ENCODE measurements around the gene PARL. TPM values are rescaled to one million over a fixed set of nuclear protein-coding genes. Genes with fewer than 3 reads are reported as not detected.

PARL gene
- total and polyA plus RNA-seq, 2 of the 13 experiments (the other 11 are each of a cell fraction or from before 2014, with no cell fraction given): 46.3 to 58.6 TPM

DNA sequence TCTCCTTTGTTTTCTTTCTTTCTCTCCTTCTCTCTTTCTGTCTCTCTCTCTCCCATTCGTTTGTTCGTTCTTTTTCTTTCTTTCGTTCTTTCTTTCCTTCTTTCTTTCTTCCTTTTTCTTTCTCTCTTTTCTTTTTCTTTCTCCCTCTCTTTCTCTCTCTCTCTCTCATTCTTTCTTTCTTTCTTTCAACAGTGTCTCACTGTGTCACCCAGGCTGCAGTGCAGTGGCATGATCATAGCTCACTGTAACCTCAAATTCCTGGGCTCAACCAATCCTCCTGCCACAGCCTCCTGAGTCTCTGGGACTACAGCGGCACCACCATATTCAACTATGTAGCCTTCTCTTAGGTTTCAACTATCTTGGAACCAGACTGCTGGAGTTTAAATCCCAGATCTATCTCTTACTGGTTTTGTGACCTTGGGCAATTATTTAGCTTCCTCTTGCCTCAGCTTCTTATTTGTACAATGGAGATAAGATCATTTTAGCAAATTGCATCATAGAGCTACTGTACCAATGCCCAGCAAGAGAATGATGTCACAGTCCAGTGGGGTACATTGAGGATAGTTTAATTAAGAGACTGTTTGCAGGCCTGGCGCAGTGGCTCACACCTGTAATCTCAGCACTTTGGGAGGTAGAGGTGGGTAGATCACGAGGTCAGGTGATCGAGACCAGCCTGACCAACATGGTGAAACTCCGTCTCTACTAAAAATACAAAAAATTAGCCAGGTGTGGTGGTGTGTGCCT is 27.3 kb upstream of the PARL start (continued):
- TF ChIP-seq, protein P1, sequence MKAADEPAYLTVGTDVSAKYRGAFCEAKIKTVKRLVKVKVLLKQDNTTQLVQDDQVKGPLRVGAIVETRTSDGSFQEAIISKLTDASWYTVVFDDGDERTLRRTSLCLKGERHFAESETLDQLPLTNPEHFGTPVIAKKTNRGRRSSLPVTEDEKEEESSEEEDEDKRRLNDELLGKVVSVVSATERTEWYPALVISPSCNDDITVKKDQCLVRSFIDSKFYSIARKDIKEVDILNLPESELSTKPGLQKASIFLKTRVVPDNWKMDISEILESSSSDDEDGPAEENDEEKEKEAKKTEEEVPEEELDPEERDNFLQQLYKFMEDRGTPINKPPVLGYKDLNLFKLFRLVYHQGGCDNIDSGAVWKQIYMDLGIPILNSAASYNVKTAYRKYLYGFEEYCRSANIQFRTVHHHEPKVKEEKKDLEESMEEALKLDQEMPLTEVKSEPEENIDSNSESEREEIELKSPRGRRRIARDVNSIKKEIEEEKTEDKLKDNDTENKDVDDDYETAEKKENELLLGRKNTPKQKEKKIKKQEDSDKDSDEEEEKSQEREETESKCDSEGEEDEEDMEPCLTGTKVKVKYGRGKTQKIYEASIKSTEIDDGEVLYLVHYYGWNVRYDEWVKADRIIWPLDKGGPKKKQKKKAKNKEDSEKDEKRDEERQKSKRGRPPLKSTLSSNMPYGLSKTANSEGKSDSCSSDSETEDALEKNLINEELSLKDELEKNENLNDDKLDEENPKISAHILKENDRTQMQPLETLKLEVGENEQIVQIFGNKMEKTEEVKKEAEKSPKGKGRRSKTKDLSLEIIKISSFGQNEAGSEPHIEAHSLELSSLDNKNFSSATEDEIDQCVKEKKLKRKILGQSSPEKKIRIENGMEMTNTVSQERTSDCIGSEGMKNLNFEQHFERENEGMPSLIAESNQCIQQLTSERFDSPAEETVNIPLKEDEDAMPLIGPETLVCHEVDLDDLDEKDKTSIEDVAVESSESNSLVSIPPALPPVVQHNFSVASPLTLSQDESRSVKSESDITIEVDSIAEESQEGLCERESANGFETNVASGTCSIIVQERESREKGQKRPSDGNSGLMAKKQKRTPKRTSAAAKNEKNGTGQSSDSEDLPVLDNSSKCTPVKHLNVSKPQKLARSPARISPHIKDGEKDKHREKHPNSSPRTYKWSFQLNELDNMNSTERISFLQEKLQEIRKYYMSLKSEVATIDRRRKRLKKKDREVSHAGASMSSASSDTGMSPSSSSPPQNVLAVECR (CRISPR knock-in tag; IDR thresholded peaks at IDR 0.05; ENCODE audit: borderline replicate concordance): peak; percentile 34; the same call in 1 of the 2 replicates
- TF ChIP-seq TMF1 (CRISPR knock-in tag; IDR thresholded peaks at IDR 0.05; ENCODE audit: low read depth): no peak
- TF ChIP-seq ZNF766 (CRISPR knock-in tag; IDR thresholded peaks at IDR 0.05; ENCODE audit: borderline replicate concordance): no peak
- TF ChIP-seq ZNF746 (CRISPR knock-in tag; IDR thresholded peaks at IDR 0.05): no peak
- TF ChIP-seq, protein P2, sequence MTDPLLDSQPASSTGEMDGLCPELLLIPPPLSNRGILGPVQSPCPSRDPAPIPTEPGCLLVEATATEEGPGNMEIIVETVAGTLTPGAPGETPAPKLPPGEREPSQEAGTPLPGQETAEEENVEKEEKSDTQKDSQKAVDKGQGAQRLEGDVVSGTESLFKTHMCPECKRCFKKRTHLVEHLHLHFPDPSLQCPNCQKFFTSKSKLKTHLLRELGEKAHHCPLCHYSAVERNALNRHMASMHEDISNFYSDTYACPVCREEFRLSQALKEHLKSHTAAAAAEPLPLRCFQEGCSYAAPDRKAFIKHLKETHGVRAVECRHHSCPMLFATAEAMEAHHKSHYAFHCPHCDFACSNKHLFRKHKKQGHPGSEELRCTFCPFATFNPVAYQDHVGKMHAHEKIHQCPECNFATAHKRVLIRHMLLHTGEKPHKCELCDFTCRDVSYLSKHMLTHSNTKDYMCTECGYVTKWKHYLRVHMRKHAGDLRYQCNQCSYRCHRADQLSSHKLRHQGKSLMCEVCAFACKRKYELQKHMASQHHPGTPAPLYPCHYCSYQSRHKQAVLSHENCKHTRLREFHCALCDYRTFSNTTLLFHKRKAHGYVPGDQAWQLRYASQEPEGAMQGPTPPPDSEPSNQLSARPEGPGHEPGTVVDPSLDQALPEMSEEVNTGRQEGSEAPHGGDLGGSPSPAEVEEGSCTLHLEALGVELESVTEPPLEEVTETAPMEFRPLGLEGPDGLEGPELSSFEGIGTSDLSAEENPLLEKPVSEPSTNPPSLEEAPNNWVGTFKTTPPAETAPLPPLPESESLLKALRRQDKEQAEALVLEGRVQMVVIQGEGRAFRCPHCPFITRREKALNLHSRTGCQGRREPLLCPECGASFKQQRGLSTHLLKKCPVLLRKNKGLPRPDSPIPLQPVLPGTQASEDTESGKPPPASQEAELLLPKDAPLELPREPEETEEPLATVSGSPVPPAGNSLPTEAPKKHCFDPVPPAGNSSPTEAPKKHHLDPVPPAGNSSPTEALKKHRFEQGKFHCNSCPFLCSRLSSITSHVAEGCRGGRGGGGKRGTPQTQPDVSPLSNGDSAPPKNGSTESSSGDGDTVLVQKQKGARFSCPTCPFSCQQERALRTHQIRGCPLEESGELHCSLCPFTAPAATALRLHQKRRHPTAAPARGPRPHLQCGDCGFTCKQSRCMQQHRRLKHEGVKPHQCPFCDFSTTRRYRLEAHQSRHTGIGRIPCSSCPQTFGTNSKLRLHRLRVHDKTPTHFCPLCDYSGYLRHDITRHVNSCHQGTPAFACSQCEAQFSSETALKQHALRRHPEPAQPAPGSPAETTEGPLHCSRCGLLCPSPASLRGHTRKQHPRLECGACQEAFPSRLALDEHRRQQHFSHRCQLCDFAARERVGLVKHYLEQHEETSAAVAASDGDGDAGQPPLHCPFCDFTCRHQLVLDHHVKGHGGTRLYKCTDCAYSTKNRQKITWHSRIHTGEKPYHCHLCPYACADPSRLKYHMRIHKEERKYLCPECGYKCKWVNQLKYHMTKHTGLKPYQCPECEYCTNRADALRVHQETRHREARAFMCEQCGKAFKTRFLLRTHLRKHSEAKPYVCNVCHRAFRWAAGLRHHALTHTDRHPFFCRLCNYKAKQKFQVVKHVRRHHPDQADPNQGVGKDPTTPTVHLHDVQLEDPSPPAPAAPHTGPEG (CRISPR knock-in tag; IDR thresholded peaks at IDR 0.05): no peak
- no peak for TF ChIP-seq GABPB1 (CRISPR knock-in tag; IDR thresholded peaks at IDR 0.05)
- peak; percentile 82; the same call in 1 of the 2 replicates for TF ChIP-seq HOXA3 (CRISPR knock-in tag; IDR thresholded peaks at IDR 0.05)
- TF ChIP-seq GLI4 (CRISPR knock-in tag; IDR thresholded peaks at IDR 0.05; ENCODE audit: borderline replicate concordance): no peak
- peak; percentile 54 for TF ChIP-seq HNF4A (CRISPR knock-in tag; IDR thresholded peaks at IDR 0.05)
- TF ChIP-seq FOXA3 (CRISPR knock-in tag; IDR thresholded peaks at IDR 0.05): peak; percentile 83
- TF ChIP-seq LCORL (IDR thresholded peaks at IDR 0.05): no peak
- TF ChIP-seq LCORL (CRISPR knock-in tag; IDR thresholded peaks at IDR 0.05): peak; percentile 63; the same call in 1 of the 2 replicates
- 0 out of 2 replicates have a peak, but pooled peaks have one; percentile 46 for TF ChIP-seq RCOR2 (CRISPR knock-in tag; IDR thresholded peaks at IDR 0.05)
- TF ChIP-seq ZMYM2 (CRISPR knock-in tag; IDR thresholded peaks at IDR 0.05): peak; percentile 94
- no peak for TF ChIP-seq ZNF138 (CRISPR knock-in tag; IDR thresholded peaks at IDR 0.05; ENCODE audit: low read depth)
- TF ChIP-seq EED (CRISPR knock-in tag; IDR thresholded peaks at IDR 0.05): no peak
- TF ChIP-seq ARNT (IDR thresholded peaks at IDR 0.05): no peak
- 0 out of 2 replicates have a peak, but pooled peaks have one; percentile 32 for TF ChIP-seq ZNF788 (CRISPR knock-in tag; IDR thresholded peaks at IDR 0.05; ENCODE audit: borderline replicate concordance)

All from HepG2 (cell line).